ENCODE measurements around the gene LIMS2. TPM values are rescaled to one million over a fixed set of nuclear protein-coding genes. Genes with fewer than 3 reads are reported as not detected.

Gene LIMS2
- total RNA-seq, 1 donor from 2014 or later: 194 TPM

DNA sequence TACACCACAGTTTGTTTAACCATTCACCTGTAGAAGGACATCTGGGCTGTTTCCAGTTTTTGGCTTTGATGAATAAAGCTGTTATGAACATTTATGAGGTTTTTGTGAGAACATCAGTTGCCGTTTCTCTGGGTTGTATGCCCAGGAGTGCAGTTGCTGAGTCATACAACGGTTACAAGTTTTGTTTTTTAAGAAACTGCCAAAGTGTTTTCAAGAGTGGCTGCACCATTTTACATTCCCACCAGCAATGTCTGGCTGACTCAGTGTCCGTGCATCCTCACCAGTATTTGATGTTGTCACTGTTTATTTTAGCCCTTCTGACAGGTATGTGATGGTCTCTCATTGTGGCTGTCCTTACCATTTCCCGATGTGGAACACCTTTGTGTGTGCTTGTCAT, 77.3 kb downstream of the LIMS2 start:
- intact Hi-C loops (cut with DNase I): loop anchor here (10.0 kb wide), 1 partner anchor 97 kb away; no protein-coding TSS in a partner anchor
- ATAC-seq: no peak
- DNase-seq (ENCODE audit: low spot score): no peak

DNA sequence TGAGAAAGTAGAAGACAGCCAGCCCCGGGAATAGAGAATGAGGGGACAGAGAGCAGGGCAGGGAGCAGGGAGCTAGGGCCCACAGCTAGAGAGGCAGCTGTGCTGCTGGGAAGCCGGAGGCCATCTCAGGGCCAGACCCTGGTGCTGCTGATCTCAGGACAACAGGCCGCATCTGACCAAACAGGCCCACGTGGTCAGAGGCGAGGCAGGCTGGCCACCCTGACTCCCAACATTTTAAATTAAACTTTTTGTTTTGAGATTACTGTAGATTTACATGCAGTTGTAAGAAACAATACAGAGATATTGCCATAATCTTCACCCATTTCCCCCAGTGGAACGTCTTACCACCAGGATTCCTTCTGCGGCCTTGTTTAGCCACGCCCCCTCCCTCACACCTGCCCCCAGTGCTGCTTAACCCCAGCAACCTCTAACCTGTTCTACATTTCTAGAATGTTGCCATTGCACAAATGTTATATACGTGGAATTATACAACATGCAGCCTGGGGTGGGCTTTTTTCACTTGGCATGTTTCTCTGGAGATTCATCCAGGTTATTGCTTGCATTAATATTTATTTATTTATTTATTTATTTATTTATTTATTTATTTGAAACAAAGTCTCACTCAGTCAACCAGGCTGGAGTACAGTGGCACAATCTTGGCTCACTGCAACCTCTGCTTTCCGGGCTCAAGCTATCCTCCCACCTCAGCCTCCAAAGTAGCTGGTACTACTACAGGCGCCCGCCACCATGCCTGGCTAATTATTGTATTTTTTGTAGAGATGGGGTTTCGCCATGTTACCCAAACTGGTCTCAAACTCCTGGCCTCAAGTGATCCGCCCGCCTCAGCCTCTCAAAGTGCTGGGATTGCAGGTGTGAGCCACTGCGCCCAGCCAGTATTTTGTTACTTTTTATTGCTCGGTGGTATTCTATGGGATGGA, 78.0 kb downstream of the LIMS2 start:
- no peak for DNase-seq (ENCODE audit: low spot score)
- intact Hi-C loops (cut with DNase I): loop anchor here (10.0 kb wide), 1 partner anchor 97 kb away; no protein-coding TSS in a partner anchor
- no peak for ATAC-seq

DNA sequence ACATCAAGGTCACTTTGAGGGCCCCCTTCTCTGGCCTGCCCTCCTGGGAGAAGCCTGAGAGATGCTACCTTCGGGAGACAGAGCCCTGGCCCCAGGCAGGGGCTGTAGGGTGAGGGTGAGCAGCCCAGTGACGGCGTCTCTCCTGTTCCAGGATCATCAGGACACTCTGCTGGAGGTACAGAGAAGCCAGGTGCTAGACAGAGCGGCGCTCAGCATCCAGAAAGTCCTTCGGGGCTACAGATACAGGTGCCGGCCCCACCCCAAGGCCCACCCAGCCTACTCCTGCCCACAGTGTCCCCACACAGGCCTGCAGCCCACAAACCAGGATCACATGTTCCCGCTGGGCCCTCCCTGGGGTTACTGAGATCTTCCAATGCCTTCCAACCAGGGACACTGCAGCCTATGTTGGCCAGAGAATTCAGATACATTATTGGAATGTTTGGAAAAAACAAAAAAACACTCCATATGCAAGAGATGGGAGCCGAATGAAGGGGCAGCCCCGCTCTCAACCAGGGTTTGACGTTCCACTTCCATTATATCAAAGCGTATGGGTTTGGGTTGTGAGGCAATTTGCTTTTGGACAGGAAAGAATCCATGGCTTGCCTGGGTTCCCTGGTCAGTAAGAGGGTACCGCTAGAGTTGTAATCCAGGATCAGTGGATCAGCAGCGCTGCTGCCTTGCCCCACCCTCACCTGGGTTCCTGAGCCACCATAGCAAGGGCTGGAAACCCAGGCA, 78.9 kb downstream of the LIMS2 start:
- intact Hi-C loops (cut with DNase I): loop anchor here (10.0 kb wide), 1 partner anchor 98 kb away; no protein-coding TSS in a partner anchor
- ATAC-seq (no peak), DNase-seq (ENCODE audit: low spot score) (no peak)

DNA sequence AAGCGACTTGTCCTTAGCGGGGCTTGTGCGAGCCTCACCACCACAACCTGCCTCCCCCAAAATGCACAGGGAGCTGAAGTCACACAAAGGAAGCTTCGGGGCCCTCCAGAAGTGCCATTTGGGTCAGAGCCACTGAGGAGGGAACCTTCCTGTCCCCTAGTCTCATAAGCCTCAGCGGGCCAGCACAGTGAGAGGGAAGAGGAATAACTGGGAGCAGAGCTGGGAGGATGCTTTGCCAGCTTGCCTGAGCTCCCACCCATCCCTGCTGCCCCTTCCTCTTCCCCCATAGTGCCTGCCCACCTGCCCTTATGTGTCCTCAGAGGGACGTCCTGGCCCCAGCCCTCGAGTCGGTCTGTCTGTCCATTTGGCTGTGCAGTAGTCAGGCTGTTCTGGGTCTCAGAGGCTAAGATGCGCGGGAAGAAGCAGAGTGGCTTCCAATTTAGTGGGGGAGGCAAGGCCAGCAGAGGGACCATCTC, 81.2 kb downstream of the LIMS2 start:
- DNase-seq (ENCODE audit: low spot score) (peak; percentile 34), ATAC-seq (no peak)
- intact Hi-C loops (cut with DNase I): loop anchor here (10.0 kb wide), 1 partner anchor 101 kb away; no protein-coding TSS in a partner anchor

DNA sequence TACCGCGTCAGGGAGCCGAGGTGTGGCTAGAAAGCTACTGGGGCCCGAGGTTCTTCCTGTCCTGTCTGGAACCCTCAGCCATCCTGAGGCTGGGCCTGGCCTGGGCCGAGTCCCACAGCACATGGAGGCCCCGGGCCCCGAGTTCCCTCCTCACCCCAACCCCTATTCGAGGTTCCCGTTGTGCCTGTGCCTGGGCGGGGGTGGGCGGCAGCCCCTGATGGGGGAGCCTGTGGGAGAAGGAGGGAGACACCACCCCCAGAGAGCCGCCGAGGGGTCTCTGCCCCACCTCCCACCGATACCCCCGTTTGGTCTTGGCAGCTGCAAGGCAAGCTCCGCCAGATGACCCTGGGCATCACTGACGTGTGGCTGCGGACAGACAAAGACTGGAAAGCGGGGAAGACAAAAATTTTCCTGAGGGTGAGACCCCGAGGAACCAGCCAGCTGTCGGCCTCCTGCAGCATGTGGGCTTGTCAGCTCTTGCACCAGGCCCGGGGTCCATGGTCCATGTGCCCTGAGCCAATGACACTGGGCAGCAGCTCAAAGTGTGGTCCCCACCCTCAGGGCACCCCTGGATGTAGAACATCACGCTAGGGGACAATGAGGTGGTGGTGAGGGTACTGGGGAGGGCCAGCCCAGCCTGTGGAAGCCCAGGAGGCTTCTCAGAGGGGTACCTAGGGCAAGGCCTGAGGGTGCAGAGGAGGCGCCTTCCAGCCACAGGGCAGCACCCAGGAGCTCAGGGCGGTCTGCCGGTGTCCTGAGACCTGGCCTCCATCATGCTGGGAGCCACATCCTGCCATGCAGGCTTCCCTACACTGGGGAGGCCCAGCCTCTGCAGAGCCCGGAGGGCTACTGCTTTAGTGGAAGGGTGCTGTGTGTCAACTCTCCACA, 81.9 kb downstream of the LIMS2 start:
- intact Hi-C loops (cut with DNase I): loop anchor here (10.0 kb wide), 1 partner anchor 101 kb away; no protein-coding TSS in a partner anchor
- ATAC-seq: peak; percentile 29
- peak; percentile 49 for DNase-seq (ENCODE audit: low spot score)

DNA sequence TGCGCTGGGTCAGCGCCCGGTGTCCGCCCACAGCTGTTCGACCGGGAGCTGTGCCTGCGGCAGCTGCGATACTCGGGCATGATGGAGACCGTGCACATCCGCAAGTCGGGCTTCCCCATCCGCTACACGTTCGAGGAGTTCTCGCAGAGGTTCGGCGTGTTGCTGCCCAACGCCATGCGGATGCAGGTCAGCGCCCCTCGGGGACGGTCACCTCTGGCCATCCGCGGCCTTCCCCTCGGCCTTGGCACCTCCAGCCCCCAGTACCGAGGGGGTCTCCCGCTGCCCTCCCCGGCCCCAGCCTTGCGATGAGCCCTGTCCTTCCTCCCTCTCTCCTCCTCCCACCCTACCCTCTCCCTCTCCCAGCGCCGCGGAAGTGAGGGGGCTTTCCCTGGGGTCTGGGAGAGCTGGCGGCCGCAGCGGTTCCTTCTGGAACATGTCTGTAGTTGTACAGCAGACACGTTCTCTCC, 82.5 kb downstream of the LIMS2 start:
- DNase-seq (ENCODE audit: low spot score): peak; percentile 48
- intact Hi-C loops (cut with DNase I): loop anchor here (10.0 kb wide), 1 partner anchor 102 kb away; no protein-coding TSS in a partner anchor

DNA sequence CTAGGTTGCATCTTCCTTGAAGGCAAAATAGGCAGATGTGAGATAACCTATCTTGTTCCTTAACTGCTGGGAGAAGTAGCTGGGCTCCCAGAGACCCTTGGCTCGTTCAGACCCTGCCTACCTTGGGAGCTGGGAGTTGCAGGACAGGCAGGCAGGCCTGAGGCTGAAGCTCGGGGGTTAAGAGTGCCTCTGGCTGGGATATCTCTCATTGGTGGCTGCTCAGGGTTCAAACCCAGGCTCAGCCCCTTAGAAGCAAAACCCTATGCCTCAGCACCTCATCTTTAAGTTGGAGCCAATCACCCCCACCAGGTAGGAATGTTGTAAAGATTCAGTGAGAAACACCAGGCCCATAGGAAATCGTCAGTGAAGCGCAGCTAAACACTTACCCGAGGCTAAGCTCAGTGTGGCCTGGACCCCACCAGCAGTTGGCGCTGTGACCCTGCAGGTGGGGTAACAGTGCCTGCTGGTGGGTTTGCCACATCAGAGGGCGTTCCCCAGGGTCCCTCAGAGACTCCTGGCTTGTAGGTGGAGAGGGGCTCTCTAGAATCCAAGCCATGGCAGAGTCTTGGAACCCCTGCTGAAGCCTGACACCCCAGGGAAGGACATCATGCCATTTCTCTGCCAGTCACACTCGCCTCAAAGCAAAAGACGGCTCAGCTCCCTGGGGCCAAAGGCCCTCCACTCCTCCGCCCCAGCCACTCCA, 84.0 kb downstream of the LIMS2 start:
- intact Hi-C loops (cut with DNase I): loop anchor here (10.0 kb wide), 1 partner anchor 103 kb away; no protein-coding TSS in a partner anchor
- DNase-seq (ENCODE audit: low spot score): peak; percentile 69
- ATAC-seq: peak; percentile 78

More for the DNA sequence above, 82.5 kb downstream of the LIMS2 start:
- ATAC-seq: no peak

DNA sequence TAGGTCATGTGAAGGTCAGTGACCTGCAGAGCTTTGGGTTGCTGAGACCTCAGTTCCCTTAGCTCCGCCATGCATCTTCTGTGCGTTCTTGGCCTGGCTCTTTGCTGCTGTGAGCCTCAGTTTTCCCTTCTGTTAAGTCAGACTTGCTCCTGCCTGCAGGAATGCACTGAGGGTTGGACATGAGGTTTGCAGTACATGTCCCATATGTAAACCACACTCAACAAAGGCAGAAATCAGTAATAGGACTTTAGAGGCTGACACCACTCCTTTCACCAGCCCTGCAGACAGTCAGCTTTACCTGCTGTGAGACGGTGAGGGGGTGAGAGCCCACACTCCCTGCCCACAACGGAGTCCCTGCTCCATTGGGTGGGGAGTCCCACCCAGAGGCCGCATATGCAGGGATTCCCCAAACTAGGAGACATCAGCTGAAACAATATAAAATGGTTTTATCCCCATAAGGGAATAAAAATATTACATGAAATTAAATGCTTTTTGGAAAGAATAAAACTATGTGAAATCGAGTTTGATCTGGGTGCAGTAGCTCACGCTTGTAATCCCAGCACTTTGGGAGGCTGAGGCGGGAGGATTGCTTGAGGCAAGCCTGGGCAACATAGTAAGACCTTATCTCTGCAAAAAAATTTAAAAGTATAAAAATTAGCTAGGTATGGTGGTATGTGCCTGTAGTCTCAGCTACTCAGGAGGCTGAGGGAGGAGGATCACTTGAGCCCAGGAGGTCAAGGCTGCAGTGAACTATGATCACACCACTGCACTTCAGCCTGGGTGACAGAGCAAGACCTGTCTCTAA, 84.7 kb downstream of the LIMS2 start:
- intact Hi-C loops (cut with DNase I): loop anchor here (10.0 kb wide), 1 partner anchor 104 kb away; no protein-coding TSS in a partner anchor
- peak; percentile 15 for DNase-seq (ENCODE audit: low spot score)
- no peak for ATAC-seq

DNA sequence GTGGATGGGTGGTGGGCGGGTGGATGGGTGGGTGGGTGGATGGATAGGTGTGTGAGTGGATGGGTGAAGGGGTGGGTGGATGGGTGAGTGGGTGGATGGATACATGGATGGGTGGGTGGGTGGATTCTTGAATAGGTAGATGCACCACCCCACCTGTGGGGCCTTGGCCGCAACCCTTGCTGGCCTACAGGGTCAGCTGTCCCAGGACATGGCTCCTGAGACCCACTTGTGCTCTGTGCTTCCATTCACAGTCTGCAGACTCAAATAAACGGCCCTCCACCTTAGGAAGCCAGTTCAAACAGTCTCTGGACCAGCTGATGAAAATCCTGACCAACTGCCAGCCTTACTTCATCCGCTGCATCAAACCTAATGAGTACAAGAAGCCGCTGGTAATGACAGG, 85.5 kb downstream of the LIMS2 start:
- ATAC-seq (no peak), DNase-seq (ENCODE audit: low spot score) (no peak)
- intact Hi-C loops (cut with DNase I): loop anchor here (10.0 kb wide), 1 partner anchor 105 kb away; no protein-coding TSS in a partner anchor

DNA sequence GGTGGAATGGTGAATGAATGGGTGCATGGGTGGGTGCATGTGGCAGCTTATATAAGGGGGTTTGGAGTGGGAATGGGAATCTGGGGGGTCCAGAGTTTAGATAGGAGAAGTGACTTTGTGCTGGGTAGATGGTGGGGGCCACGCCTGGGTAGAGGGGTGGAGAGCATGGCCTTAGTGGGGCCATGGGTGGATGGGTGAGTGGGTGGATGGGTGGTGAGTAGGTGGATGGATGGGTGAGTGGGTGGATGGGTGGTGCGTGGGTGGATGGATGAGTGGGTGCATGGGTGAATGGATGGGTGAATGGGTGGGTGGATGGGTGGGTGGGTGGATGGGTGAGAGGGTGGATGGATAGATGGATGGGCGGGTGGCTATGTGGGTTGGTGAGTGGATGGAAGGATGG, 86.0 kb downstream of the LIMS2 start:
- ATAC-seq: no peak
- DNase-seq (ENCODE audit: low spot score): no peak
- intact Hi-C loops (cut with DNase I): no loop called here

Other genes starting within 250 kb of the LIMS2 start
- 44.4 TPM for gene IWS1, start 149.0 kb downstream of the LIMS2 start, total RNA-seq
- 0.62 TPM for gene MYO7B, start 139.8 kb downstream of the LIMS2 start, total RNA-seq
- 4.6 TPM for gene GPR17, start 29.4 kb downstream of the LIMS2 start, total RNA-seq
- gene SFT2D3, start 26.0 kb upstream of the LIMS2 start, total RNA-seq: 4.5 TPM
- 60.9 TPM for gene WDR33, start 135.6 kb upstream of the LIMS2 start, total RNA-seq
- gene POLR2D, start 182.6 kb upstream of the LIMS2 start, total RNA-seq: 19.4 TPM
- gene AMMECR1L, start 210.4 kb upstream of the LIMS2 start, total RNA-seq: 15.9 TPM